ENCODE measurements around the gene ITGA2. TPM values are rescaled to one million over a fixed set of nuclear protein-coding genes. Genes with fewer than 3 reads are reported as not detected.

ITGA2 gene
- total RNA-seq, 1 experiment from 2014 or later, result 11.6 TPM

DNA sequence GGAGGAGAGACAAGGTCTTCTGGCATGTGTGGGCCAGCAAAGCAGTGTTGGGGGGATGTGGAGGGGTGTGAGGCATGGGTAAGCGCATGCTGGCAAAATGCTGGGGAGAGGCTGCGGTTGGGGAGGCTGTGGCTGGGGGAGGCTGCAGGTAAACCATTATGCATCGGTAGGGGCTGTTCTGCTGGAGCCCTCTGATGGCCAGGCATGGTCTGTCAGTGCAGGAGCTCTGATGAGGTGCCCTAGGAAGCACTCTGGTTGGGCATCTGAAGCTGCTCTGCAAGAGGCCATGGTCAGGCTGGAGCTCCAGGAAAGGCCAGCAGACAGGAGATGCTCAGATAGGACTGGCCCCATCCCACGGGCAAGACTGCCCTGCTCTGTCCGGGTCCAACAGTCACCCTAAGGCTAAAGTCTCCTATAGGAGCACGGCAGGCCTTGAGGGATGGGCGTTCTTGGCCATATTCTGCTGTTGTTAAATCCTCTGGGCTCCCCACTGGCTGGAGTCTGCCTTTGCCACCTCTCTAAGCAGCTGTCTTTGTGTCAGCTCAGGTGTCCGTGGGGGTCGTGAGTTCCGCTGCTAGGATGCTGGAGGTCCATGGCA, 28.7 kb downstream of the ITGA2 start:
- no peak for DNase-seq (ENCODE audit: low spot score)

DNA sequence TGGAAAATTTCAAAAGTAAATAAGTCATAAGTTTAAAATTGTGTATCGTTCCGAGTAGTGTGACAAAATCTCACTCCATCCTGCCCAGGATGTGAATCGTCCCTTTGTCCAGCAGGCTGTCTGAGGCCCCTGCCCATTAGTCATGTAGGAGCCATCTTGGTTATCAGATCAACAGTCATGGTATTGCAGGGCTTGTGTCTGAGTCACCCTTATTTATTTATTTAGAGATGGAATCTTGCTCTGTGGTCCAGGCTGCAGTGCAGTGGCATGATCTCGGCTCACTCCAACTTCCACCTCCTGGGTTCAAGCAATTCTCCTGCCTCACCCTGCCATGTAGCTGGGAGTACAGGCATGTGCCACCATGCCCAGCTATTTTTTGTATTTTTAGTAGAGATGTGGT, 30.2 kb downstream of the ITGA2 start:
- DNase-seq (ENCODE audit: low spot score), result peak; percentile 42

DNA sequence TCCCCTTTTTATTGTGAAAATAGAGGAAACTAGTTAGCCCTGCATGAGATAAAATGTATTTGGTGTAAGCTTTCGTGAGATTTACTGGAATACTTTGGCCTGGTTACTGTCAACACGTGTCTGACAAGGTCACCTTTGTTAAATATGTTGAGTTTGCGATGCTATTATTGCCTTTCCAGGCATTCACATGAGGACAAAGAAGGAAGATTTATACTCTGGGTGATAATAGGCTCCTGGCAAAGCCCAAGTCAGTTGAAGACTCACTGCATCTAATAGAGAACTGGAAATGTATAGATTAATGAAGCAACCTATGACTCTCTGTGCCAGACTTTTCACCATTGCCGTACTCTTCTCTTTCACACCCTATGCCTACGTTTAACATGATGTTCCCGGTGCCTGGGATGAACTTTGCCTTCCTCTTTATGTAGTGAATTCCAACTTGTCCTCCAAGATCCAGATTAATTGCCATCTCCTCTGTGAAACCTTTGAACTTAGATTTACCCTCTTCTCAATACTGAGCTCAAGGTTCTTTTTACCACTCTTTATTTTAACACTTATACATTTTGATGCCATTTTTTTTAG, 33.9 kb downstream of the ITGA2 start:
- no peak for DNase-seq (ENCODE audit: low spot score)

DNA sequence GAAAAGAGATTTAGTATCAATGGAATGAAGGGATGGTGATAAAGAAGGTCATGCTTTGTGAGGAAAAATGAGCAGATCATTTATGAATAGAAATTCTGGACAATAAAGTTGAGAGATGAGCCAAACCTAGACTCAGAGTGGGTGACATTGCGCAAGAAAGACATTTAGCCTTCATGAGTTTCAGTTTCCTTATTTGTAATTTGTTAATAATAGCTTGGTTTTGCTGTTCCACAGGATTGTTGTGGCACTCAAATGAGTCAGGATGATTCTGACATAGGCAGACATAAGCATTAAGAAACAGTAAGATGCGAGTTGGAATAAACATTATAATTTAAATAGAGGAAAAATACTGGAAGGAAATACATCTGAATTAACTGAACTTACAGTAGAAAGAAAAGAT, 34.8 kb downstream of the ITGA2 start:
- DNase-seq (ENCODE audit: low spot score), result no peak

DNA sequence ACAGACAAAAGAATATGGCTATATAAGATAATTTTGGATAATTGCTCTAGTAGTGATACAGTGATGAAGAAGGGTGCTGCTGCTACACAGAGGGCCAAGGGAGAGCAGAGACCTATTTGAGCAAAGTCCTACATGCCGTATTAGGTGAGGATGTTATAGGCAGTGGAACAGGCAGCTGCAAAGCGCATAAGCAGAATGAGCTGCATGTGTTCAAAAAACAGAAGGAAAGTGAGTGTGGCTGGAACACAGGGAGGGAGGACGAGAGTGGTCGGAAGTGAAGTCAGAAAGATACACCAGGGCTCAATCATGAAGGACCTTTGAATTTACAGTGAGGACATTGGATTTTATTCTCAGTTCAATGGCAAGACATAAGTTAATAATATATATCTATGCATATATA, 35.4 kb downstream of the ITGA2 start:
- DNase-seq (ENCODE audit: low spot score), result no peak

DNA sequence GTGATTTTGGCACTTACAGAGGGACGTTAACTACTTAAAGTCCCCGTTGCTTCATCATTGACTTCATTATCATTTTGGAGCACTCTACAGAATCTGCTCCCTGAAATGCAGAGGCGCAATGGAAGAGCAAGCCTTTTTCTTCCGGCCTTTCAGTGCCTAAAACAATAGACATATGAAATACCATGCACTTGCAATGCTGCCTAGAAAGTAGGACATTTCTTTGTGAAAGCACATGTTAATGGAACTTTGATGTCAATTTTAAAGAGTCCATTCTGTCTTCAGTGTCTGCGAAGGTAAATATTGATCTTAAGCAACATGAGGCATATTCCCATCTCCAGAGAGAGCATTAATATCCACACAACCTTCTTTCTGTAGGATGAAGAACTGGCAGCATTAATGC, 36.3 kb downstream of the ITGA2 start:
- no peak for DNase-seq (ENCODE audit: low spot score)

DNA sequence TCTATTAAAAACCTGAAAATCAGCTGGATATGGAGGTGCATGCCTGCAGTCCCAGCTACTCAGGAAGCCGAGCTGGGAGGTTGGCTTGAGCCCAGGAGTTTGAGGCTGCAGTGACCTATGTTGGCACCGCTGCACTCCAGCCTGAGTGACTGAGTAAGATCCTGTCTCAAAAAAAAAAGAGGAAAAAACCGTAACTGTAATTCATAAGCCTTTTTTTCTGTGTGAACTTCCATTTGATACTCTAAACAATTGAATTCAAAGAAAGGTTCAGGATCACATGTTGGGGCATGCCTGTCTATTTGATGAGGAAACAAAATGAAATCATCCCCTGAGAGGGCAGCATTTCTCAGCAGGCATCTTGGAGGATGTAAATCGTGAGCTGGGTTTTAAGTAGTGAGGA, 38.8 kb downstream of the ITGA2 start:
- no peak for DNase-seq (ENCODE audit: low spot score)

DNA sequence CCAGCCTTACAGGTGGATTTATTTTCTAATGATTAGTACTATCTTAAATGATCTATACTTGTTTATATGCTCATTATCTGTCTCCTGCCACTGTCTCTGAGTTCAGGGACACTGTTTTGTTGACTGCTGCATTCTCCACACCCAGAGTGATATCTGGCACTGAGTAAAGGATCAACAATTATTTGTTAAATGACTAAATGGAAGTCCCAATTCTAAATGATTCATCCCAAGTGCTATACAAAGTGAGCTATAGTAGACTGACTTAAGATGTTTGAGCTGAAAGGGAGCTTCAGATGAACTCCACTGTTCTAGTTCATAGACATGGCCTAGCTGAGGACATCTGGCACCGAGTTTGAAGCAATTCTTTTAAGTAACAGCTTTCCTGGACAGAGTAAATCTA, 40.5 kb downstream of the ITGA2 start:
- DNase-seq (ENCODE audit: low spot score), result no peak

DNA sequence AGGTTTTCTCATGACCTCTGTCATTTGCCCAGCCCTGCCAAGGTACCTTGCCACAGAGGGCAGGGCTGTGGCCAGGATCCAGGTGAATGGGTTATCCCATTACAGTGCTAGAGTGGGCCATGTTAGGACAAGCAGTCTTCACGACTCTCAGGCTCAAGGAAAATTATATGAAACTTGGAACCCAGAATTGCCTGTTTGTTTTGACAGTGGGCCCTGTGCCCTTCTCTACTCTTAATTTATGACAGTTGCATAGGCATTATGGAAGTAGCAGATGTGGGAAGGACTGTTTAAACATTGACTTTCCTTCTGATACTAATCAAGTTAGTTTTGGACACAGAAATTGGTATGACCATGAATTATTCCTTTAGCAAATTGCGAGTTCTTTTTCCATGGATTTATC, 41.7 kb downstream of the ITGA2 start:
- DNase-seq (ENCODE audit: low spot score), result peak; percentile 35

DNA sequence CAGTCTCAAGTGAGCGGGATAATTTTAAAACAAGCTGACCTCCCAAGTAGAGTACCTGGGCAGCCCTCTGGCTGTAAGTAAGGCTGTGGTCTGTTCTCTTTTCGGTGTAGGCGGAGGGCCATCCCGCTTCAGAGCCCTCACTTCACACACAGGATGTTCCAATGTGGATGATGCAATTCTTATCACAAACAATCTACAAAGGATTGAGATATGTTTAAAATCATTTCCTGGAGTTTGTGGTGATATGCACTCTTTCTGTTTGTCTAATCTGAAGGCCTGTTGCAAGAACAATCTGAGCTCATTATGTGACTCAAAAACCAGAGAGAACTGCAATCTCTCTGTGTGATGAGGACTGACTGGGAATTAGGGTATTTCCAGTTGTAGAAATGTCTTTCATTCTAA, 42.5 kb downstream of the ITGA2 start:
- peak; percentile 55 for DNase-seq (ENCODE audit: low spot score)

DNA sequence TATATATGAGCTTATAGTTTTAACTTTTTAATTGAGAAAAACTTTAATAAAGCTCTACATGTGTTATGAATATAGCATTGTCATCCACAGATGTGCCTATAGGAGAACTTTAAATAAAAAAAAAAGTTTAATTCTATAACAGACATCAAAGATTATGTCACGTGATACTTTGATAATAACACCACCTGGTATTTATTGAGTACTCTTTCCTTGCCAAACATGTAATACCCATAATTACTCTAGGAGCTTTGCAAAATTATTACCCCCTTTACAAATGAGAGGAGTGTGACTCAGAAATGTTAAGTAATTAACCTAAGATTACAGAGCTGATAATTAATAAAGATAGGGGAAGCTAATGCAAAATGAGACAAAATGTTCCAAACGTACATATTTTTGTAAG, 43.0 kb downstream of the ITGA2 start:
- DNase-seq (ENCODE audit: low spot score), result no peak

DNA sequence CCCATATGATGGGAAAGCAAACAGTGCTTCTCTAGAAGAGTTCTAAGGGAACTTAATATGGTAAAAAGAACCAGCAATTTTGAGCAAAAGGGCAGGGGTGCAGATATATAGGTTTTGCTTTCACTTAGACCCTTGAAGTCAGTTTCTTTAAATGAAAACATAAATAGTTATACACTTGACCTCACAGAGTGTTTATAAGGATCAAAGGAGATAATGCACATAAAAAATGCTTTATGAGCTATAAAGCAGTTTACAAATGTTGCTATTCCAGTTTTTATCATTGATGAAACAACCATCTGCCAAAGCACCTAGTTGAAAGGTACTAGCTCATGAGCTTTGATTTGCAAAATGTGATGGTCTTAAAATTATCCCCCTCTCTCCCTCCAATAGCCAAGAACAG, 45.7 kb downstream of the ITGA2 start:
- DNase-seq (ENCODE audit: low spot score), result peak; percentile 86

DNA sequence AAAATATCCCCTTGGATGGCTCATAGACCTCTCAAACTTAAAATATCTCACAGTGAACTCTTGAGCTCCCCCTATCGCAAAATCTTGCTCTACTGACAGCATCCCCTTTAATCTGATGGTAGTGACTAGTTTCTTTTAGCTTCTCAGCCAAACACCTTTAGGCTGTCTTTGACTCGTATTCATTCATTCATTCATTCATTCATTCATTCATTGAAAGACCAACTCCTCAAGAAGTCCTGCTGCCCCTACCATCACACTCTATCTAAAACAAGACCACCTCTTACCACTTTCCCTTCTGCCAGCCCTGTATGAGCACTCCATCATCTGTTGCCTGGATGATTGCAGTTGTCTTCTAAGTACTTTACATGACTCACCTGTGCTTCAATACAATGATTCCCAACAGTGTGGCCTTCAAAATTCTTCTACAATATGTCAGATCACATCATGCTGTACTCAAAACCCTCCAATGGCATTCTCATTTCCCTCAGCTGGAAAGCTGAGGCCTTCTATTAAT, 46.8 kb downstream of the ITGA2 start:
- peak; percentile 71 for DNase-seq (ENCODE audit: low spot score)

DNA sequence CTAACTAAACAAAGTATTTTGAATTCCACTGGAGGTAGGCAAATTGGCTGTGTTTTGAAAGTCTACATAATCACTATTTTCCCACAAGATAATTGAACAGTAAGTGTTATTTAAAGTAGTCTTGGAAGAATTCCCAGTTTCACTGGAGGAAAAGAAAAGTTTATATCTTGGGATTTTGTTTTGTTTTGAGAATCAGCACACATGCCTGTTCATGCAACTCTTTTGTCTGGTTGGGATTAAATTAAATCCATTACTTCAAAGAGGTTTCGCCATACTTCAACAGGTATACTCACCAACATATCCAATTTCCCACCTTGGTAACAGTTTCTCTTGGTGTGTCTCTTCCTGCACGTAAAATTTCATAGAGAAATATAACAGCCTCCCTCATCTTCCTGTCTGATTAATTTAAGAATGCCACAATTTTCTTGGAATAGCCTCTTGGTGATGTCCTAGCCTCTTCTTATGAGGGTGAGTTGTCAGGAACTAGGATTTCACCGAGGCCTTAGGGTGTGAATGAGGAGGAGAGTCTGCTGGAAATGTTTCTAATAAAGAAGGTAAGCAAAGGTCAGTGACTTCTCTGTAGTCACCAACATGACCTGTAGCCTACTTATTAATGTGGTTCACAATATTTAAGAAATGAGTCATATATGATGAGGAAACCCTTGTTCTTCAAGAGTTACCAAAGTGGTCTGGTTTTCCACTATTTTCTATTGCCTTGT, 48.1 kb downstream of the ITGA2 start:
- DNase-seq (ENCODE audit: low spot score), result peak; percentile 63

DNA sequence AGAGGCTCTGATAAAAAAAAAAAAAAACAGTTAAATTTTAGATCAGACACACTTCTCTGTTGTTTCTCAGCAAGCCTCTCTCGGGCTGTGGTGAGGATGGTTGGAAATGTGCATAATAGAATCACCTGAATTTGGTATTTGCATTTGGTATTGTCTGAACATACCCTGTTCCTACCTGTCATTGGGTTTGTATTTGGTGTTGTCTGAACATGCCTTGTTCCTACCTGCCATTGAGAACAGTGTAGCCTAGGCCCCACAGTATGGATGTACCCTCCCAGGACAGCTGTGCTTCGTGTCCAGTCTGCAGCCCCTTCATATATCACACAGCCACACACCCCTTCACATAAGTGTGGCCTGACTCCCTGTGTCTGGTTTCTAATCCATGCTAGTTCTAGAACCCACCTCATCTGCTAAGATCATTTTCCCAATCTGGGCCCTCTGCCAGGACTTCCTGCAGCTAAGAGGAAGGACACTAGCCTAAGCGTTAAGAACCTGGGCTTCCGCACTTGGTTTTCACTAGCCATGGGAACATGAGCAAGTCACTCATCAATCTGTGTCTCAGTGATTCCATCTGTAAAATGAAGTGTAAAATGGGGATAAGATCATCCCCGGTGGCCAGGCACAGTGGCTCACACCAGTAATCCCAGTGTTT, 49.2 kb downstream of the ITGA2 start:
- peak; percentile 28 for DNase-seq (ENCODE audit: low spot score)

DNA sequence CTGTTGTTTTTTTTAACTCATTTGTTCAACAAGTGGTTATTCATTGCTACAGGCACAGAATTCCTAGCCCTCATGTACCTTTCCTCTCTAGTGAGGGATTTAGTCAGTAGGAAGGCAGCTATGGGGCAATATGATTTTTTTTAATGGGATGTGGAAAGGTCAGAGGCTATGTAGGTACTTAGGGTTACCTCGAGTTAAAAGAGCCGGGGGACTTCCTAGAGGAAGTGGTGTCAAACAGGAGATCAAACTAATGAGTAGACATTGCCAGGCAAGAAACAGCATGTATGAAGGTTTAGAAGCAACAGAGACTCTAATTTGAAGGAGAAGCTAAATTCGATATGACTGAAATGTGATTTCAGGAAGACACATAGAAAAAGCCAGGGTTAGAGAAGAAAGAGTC, 50.7 kb downstream of the ITGA2 start:
- no peak for DNase-seq (ENCODE audit: low spot score)

DNA sequence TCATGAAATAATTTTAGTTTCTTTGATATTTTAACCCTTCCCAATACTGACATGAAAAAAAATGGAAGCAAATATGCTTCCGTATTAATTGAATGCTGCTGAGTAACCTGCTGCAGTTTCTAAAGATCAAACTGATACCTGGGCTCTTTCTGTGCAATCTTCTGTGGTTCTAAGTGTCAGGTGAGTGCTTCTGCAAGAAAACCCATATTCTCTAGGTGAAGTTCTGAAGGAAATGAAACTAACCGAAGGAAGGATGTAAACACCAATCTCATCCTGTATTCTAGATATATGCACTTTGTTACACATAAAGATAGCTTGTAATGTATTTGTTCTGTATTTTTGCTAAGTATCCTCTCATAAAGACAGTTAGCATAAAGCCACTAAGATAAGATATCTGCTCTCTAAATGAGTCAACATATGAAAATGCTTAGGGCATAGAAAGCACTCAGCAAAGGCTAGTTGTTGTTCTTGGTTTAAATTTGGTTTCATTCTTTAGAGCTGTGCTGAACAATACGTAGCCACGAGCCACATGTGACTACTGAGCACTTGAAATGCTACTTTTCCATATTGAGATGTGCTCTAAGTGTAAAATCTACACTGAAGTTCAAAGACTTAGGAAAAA, 52.0 kb downstream of the ITGA2 start:
- DNase-seq (ENCODE audit: low spot score), result no peak

DNA sequence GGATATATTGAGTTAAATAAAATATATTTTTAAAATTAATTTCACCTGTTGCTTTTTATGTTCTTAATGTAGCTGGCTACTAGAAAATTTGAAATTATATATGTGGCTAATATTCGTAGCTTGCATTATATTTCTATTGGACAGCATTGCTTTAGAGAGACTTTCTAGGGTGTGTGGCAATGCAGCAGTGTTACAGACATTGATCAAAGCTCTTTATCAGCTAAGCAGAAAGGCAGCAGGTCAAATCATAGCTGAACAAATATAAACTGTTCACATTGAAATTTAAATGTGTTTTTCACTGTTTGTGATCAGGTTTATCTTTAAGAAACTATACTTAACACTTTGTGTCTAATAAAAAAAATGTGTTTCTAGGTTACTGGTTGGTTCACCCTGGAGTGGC, 52.6 kb downstream of the ITGA2 start:
- DNase-seq (ENCODE audit: low spot score), result no peak

DNA sequence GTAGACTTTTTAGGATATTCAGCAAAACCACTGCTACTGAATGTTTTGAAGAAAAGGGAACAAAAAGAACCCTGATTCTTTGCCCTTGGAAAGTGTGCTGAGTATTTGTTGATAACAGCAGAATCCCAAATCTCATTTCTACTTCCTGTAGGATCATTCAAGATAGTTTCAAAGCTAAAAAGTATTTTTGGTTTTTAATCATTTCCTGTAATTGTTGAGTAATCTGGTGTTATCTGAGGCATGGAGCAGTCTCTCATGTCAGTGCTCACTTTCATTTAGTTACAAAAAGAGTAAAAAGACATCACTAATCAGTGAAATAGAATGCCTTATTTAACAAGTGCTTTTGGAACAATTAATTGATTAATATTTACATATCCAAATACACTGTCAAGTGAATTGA, 56.1 kb downstream of the ITGA2 start:
- no peak for DNase-seq (ENCODE audit: low spot score)

DNA sequence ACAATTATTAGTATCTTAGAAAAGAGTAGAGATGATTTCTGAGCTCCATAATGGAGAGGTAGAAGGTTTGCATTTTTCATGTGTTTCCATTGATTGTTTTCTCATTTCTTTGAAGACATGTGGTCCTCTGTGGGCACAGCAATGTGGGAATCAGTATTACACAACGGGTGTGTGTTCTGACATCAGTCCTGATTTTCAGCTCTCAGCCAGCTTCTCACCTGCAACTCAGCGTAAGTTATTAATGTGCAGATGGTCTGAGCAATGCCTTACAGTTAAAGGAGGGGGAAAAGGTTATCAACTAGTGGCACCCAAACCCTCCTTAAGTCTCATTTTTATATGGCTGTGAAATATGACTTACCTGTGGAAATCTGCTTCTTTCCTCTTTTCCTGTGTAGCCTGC, 59.1 kb downstream of the ITGA2 start:
- DNase-seq (ENCODE audit: low spot score), result no peak

DNA sequence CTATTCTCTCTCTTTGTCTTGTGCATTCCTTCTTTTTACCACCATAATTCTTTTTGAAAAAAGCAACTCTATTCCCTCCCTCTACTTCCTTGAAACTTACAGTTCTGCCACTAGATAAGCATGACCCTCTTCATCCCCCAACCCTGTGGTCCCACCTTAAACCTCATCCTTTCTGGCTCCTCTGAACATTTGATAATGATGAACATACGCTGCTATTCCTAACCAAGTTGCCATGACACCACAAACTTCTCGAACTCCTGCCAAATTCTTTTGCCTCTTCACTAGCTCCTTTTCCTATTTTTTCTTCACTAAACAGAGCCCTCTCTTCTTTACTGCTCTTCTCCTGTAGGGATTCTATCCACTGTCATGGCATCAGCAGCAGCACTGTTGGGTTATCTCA, 63.3 kb downstream of the ITGA2 start:
- DNase-seq (ENCODE audit: low spot score), result no peak

DNA sequence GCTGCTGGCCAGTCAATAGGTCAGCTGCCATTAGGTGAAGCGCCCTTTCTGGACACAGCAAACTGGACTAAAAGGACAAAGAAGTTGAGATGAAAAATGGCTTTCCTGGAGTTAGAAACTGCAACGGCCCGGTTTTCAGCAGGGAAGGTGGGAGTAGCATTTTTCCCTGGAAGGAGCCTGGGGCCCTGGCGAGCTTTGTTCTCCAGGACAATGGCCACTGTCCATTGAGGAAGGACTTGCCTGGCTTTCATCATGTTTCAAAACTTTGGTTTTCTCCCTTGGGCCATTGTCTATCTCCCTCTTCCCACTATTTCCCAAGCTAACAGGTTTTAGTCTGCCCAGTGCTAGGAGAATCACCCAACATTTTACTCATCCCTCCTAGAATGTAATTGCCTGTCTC, 64.2 kb downstream of the ITGA2 start:
- no peak for DNase-seq (ENCODE audit: low spot score)

Data from HT-29 (cell line).